ENCODE data around the gene SPPL2C.

DNA sequence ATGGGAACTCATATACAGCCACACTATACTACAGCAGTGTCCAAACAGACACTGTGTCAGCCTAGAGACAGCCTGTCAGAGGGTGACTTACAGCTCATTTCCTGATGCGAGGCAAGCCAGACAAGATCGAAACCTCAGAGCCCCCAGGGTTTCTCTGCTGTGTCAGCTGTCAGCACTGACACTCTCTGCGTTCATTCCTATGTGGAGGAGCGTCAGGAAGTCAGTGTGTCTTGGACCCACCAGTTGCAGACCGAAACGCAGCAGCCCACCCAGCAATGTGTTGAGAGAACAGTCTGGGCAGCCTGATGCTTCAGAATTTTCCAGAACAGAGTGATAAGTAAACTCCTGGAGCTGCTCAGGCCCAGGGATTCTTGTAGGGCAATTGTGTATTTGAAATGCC, 29.0 kb downstream of the SPPL2C start:
- TF ChIP-seq, protein P1, sequence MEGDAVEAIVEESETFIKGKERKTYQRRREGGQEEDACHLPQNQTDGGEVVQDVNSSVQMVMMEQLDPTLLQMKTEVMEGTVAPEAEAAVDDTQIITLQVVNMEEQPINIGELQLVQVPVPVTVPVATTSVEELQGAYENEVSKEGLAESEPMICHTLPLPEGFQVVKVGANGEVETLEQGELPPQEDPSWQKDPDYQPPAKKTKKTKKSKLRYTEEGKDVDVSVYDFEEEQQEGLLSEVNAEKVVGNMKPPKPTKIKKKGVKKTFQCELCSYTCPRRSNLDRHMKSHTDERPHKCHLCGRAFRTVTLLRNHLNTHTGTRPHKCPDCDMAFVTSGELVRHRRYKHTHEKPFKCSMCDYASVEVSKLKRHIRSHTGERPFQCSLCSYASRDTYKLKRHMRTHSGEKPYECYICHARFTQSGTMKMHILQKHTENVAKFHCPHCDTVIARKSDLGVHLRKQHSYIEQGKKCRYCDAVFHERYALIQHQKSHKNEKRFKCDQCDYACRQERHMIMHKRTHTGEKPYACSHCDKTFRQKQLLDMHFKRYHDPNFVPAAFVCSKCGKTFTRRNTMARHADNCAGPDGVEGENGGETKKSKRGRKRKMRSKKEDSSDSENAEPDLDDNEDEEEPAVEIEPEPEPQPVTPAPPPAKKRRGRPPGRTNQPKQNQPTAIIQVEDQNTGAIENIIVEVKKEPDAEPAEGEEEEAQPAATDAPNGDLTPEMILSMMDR (IDR thresholded peaks at IDR 0.05), result no peak
- TF ChIP-seq POLR2A (IDR thresholded peaks at IDR 0.05), result no peak

Measured in Peyer's patch (tissue), 4 donors.